SKM-1 (cell line): Measurements from ENCODE around the gene CA10.
A peak's percentile ranks its signal among the peaks of the same experiment; 100 is the strongest.

ENCODE experiments used
- DNase-seq: peaks from one replicate; lab custom pipeline; 2025; ENCODE audit not compliant: unreplicated experiment; lab: John Stamatoyannopoulos, UW

Gene CA10

DNA sequence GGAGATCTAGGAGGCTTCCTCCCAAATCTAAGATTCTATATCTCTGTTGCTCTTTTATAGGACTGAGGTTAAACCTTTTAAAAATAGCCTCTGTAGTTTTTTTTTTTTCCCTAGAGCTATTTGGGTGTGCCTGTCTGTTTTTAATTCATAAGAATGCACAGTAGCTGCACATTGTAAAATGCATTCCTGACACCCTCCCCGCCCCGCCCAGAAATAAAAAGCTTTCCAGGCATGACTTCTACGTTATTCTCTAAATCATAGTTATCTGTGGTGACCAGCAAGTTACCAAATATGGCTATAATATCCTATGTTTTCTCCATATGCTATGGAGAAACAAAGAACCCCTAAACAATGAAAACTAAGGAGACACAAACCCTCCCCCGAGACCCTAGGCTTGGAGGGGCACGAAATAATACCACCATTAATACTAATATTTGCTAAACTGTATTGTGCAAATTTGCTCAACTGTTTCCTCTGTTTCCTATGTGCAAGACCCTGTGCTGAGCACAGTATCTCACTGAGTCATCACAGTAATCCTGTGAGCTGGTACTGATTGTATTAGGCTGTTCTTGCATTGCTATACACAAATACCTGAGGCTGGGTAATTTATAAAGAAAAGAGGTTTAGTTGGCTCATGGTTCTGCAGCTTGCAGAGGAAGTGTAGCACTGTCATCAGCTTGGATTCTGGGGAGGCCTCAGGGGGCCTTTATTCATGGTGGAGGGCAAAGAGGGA is 388.3 kb downstream of the CA10 start:
- no peak for DNase-seq

DNA sequence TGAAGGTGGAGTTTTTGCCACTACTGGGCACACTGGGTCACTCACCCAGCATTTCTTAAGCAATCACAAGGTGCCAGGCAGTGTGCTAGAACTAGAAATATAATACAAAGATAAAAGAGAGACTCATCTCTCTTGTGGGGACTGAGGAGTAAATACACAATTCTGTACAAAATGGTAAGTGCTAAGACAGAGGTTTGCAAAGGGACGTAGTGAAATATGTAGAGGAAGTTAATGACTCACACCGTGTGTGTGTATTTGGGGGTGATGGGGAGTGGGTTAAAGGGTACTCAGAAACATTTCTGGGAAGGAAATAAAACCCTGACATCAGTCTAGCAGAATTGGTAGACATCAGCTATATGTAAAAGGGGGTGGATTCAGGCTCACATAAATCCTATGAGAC is 389.3 kb downstream of the CA10 start:
- no peak for DNase-seq

DNA sequence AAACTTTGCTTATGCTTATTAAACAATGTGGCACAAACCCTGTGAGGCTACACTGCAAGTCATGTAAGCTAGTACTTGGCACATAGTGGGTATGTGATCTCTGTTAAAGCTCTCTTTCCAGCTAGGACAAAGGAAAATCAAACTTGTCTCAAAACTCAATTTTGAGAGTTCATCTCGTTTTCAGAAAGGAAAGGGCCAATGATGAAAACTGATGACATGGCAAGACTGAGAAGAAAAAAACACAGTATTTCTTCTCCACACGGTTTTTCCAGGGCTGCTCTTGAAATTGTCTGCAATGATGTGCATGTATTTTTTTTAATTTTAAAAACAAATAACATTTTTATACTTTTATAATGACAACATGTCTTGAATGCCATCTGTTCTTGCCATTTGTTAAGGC is 389.8 kb downstream of the CA10 start:
- DNase-seq = no peak

DNA sequence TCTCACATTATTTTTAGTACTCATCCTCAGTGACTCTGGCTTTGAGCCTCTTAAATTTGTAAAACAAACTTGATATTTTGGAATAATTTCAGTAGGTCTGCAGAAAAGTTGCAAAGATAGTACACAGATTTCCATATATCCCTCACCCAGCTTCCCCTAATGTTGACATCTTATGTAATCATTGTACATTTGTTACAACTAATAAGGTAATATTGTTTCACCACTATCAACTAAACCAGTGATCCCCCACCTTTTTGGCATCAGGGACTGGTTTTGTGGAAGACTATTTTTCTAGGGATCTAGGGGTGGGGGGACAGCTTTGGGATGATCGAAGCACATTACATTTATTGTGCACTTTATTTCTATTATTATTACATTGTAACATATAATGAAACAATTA is 391.2 kb downstream of the CA10 start:
- DNase-seq = no peak

DNA sequence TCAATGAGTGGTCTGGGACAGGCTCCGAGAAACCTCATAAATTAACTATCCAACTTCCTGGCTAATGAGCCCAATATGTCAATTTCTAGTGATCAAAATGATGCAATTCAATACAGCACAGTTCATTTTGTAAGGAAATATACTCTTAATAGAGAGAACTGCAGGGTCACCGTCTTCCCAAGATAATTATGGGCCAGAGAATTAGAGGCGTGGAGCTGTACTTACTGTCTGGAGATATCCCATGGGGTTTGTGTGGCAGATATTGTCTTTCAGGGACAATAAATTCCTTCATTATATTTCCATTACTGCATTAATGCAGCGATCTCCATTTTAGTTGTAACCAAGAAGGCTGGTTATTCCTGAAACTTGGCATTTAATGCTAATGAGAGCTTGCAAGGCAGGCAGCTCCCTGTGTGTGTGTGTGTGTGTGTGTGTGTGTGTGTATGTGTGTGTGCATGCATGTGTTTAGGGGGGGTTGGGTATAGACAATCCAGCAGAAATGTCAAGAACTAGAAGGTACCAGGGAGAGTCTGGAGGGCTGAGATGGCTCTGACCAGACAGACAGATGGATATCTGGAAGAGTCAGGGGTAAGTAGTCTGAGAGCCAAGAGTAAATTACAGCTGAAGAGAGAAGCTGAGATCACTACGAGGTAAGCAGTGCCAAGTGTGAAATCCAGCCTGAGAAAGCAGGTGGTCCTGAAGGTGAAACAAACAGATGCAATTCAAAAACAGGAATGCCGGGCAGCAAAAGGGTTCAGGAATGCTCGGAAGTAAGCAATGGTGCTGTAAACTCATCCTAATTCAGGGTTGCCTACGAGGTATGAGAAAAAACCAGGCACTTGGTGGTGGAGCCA is 393.0 kb downstream of the CA10 start:
- DNase-seq = no peak

DNA sequence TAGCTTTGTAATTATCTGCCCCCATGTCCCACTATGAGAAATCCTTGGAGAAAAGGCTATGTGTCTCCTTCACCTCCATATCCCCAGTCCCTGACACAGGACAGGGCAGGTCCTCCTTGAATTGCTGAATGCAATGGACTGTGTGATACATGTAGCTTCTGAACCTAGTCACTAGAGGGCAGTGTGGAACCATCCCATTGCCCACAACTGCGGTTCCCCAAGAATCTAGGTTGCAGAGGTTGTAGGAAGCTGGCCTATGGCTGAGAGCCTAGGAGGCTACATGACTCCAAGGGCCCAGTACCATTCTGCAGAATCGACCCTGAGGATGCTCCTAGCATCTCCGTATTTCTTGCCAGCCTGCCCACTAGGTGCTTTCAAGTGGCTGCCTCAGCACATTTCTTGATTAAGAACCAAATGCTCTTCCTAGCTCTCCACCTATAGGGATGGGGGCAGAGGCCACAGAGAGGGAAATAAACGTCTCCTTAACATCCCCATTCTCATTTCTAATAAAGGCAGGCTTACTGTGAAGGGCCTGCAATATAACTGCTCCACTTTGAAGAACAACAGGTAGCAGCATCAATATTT is 394.0 kb downstream of the CA10 start:
- DNase-seq = peak; percentile 14

DNA sequence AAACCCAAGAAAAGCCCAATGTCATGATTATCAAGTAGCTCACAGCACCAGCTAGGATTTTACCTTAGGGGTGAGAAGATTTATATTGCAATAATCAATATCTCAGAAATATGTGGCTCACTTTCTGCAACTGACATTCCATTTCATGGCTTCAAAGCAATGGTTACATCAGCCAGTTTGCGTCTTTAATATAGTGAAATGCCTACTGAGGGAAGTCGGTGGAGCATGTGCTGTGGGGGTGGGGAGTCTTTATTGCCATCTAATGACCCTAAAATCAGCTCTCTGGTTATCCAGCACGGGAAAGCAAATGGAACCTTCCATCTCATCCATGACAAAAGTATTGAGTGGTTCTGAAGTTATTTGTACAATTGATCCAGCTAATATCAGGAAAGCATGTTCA is 395.5 kb downstream of the CA10 start:
- no peak for DNase-seq

DNA sequence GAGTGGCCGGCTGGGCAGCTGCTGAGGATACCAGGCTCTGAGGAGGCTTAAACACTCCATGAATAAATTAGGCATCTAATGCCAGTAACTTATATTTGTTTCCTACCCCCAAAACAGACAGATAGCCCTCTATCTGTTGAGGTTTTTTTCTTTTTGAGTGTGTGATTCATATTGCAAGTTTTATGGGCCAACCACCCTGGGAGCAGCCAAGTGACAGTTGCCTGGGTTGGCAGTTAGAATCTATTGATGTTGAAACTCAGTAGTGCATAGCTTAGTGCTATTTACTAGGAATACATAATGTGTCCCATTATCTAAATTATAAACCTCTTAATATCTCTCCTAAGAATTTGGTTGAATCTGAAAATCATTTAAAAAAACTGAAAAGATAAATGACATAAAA is 397.4 kb downstream of the CA10 start:
- no peak for DNase-seq

DNA sequence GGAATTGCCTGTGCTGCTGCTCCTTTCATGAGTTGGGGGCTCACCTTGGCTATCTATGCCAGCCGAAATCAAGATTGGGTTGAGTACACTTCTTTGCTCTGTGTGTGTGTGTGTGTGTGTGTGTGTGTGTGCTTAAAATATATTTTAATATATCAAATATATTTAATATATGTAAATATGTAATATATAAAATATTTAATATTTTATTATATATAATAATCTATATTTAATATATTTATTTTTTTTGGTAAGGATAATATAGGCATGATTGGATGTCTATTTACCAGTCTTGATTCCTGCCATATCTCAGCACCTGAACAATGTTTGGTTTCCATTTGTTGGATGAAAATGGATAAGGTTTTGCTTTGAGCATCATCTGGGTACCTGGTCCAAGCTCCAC is 399.3 kb downstream of the CA10 start:
- DNase-seq = no peak

DNA sequence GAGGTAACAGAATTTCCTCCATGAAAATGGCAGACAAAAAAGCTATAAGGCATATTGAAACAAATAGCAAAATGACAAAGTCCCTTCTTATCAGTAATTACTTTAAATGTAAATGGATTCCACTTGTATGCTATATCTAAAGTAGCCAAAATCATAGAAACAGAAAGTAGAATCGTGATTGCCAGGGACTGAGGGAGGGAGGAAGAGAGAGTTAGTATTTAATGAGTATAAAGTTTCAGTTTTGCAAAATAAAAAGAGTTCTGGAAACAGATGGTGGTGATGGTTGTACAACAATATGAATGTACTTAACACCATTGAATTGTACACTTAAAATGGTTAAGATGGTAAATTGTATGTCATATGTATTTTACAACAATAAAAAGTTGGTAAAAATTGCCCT is 407.4 kb downstream of the CA10 start:
- DNase-seq = no peak

DNA sequence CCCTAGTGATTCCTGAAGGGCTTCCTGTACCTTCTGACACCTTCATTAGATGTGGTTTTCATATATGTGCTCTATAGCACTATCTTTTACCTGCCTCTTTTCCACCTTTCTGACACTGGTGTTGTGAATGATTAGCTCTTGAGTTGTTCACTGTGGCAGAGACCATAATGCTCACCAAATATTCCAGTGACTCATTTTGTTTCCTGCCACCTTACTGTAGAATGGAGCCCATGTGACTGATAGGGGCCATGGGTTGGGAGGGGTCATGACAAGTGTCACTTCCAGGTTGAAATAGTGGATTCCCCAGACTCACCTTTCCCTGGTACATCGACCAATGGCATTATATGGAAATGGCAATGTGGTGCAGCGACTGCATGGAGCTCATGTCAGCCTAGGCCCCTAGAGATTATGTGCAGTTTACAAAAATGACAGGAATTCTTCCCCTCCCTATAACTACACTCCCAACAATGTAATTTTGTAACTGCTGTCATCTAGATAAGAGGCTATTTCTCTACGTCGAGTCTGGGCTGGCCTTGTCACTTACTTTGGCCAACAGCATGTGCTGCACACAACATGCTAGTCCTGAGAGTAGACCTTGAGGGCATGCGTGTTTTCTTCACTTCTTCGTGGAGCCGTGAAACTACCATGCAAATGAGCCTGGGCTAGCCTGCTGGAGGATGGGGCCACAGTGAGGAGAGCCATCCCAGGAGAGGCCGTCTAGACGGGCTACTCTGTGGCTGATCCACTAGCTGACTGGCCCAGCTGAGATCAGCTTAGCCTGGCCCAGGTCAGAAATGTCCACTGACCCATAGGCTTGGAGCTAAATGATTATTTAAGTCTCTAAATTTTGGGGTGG is 409.5 kb downstream of the CA10 start:
- DNase-seq = no peak

DNA sequence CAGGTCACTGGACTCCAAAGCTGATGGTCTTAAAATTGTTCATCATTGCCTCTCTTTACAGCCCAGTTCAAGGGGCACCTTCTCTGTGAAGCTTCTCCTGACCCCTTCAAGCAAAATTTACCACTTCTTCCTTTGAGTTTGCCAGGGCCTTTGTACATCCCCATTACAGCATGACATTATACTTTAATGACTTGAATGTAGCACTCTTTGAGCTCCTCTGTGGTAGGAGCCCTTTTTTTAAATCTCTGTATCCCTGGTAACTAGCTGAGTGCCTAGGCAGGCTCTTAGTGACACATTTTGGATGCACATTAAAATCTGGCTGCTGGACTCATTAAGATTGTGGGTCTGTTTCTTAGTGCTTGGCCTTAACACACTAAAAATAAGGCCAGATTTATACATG is 412.1 kb downstream of the CA10 start:
- DNase-seq = no peak

DNA sequence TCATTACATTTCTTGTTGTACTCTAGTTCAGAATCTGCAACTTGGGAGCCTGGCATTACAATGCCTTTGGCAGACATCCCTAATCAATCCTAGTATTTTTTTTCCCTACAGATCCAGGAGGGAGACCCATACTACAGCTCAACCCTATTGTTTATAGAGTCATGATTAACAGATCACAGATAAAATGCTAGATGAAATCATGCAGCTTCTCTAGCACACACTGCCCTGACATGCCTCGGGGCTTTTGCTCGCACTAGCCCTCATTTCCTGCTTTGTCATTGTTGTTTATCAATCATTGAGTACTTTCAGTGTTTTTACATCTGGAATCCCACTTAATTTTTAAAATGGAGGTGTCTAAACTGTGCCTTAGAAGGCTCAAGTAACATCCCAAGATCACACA is 412.5 kb downstream of the CA10 start:
- no peak for DNase-seq

DNA sequence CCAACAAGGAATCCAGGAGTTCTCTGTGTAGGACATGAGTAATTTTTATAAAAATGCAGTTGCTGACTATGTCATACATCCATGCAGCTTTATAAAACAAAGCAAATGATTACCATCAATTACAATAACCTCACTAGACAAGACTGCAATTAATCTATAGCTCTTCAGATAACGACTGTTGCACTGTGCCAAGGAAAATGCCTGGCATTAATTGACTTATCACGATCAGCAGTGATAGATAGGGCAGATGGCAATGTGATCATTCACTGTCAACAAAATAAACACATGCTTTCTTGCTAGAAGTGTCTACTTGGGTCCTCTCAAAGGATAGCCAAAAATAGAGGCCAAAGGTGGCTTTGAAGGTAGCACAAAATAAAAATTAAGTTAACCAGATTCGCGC is 415.0 kb downstream of the CA10 start:
- DNase-seq = no peak

DNA sequence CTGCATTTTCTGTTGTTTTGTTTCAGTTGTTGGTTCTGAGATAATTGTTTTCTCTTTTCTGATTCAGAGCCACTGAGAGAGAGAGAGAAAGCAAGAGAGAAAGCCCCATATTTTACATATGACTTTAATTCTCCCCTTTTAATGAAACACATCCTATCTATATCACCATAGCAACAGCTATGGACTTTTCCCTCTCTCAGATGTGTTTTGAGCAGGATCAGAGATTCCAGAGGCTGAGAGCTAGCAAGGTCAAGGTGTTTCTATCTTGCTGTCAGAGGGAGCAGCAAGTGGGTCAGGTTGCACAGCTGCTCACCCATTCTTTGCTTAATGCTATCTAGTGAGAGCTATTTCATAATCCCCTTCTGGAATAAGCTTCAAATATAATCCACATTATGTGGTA is 415.9 kb downstream of the CA10 start:
- no peak for DNase-seq

DNA sequence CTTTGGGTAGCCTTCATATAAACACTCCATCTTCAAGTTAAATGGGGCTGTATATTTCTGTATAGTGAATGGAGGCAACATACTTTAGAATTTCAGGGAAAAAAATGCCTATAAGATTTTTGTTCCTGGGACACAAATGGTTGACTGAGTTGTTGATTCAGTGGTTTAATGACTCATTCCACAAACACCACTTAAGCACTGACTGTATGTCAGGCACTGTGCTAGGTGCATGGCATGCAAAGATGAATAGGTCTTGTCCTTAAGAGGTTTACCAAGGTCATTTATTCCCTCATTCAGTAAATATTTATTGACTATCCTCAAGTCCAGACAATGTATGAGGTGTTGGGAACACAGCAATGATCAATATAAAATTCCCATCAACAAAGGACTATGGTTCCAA is 417.1 kb downstream of the CA10 start:
- DNase-seq = no peak

DNA sequence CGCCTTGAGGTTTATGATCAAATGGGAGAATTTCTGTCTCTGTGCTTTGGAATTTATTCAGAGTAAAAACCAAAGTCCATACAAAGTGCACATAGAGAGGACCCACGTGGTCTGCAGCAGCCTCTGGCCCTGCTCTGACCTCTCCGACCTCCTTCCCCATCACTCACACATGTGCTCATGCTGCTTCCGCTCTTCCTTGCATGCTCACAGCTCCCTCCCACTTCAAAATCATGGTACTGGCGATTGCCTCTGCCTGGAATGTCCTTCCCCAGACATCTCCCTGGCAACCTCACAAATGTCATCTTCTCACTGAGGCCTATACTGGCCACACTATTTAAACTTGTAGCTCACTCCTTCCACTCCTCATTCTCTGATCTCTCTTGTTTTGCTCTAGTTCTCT is 418.0 kb downstream of the CA10 start:
- no peak for DNase-seq

DNA sequence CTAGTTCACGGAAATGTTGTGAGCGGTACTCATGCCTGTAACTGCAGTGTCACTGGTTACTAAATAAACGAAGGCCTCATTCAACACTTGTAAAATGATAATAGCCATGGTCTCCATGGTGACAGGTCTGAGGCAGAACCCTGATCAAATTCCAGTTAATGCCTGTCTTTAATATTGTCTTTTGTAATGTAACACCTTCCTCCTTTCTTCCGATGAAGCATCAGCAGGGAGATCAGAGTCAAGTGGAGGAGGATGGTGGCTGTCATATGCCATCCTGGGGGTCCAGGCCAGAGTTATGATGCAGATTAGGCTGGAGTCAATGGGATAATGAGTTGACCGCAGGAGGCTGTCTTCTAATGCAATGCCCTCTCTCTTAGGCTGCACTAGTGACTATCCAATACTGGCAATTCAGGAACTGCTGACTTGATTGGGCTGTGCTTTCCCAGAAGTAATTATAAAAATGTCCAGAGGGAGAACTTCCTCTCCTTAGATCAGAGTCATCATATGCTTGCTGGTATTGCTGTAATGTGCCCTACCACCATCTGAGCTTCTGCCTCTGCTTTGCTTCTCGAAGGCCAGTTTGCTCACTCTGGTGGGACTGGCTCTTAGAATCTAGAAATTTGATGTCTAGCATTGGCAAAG is 419.1 kb downstream of the CA10 start:
- DNase-seq = no peak

DNA sequence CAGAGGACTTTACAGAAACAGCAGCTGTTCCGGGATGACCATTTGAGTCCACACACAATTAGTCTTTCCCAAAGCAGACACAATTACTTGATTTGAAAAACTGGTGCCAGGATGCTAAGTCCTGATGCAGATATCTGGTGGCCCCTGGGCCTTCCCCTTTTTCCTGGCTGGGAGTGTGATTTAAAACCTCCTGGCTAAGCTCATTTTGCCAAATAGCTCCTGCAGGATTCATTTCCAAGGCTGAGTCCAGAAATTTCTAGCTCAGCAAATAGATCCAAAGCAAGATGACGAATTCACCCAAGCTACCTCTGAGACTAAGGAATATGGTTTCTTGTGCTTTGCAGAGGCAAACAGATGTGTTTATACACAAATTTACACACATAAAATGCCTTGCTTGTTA is 422.2 kb downstream of the CA10 start:
- no peak for DNase-seq

DNA sequence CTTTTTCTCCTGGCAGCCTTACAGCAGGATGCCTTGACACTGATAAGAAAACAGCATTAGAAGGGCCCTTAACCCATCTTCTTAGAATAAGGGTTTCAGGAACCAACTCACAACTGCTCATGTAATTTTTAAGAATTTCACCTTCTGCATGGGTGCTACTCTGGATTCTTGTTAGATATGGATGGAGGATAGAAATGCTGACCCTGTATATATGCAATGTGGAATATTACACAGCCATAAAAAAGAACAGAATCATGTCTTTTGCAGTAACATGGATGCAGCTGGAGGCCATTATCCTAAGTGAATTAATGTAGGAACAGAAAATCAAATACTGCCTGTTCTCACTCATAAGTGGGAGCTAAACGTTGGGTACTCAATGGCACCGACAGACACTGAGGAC is 423.5 kb downstream of the CA10 start:
- DNase-seq = no peak

DNA sequence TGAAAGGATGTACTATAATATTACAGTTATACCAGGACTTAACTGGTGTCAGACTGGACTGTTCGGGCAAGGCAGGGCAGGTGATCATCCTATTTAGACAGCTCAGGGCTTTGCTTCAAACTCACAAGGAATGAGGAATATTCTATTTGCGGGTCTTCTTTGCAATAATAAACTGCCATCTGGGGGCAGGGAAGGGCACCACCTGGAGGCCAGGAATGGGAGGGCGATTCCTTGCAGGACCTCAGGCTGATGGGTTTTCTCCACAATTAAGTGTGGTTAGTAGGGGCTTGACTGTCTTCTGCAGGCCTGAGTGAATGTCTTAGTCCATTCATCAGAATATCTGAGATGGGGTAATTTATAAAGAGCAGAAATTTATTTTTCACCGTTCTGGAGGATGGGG is 424.1 kb downstream of the CA10 start:
- DNase-seq = no peak
